ENCODE results near the gene PODXL2. TPM values are rescaled to one million over a fixed set of nuclear protein-coding genes. Genes with fewer than 3 reads are reported as not detected.
"Not testable (repeated sequence)": the region's sequence is repeated elsewhere in the genome, so short reads cannot be mapped to it uniquely, and the experiment has no call there.

Gene PODXL2
- total RNA-seq, 1 donor from 2014 or later: 182 TPM

GRCh38 chr3:127700406-127700805 is 71.4 kb downstream of the PODXL2 start:
- DNase-seq (ENCODE audit: low spot score in 2 of 2) (no peak), FAIRE-seq (no peak)

GRCh38 chr3:127701280-127701911 is 72.4 kb downstream of the PODXL2 start:
- FAIRE-seq (no peak), DNase-seq (ENCODE audit: low spot score in 2 of 2) (no peak)

GRCh38 chr3:127702151-127702578 is 73.2 kb downstream of the PODXL2 start:
- DNase-seq (ENCODE audit: low spot score in 2 of 2) (no peak), FAIRE-seq (no peak)

GRCh38 chr3:127704840-127705239 is 75.9 kb downstream of the PODXL2 start:
- not testable (repeated sequence) for DNase-seq (ENCODE audit: low spot score in 2 of 2); FAIRE-seq

GRCh38 chr3:127706312-127706711 is 77.3 kb downstream of the PODXL2 start:
- no peak for FAIRE-seq

GRCh38 chr3:127706785-127707351 is 77.9 kb downstream of the PODXL2 start:
- FAIRE-seq: no peak
- no peak for DNase-seq (ENCODE audit: low spot score in 2 of 2)

More at GRCh38 chr3:127706312-127706711, 77.3 kb downstream of the PODXL2 start:
- no peak for DNase-seq (ENCODE audit: low spot score in 2 of 2)

GRCh38 chr3:127707851-127708411 is 78.9 kb downstream of the PODXL2 start:
- no peak for DNase-seq (ENCODE audit: low spot score in 2 of 2)
- FAIRE-seq: no peak

GRCh38 chr3:127708837-127709236 is 79.9 kb downstream of the PODXL2 start:
- DNase-seq (ENCODE audit: low spot score in 2 of 2) (no peak), FAIRE-seq (no peak)

GRCh38 chr3:127709320-127710060 is 80.5 kb downstream of the PODXL2 start:
- no peak for FAIRE-seq
- DNase-seq (ENCODE audit: low spot score in 2 of 2): no peak

GRCh38 chr3:127710155-127710941 is 81.4 kb downstream of the PODXL2 start:
- no peak for DNase-seq (ENCODE audit: low spot score in 2 of 2)
- no peak for FAIRE-seq

GRCh38 chr3:127711021-127711695 is 82.2 kb downstream of the PODXL2 start:
- DNase-seq (ENCODE audit: low spot score in 2 of 2) (no peak), FAIRE-seq (no peak)

GRCh38 chr3:127711896-127712295 is 82.9 kb downstream of the PODXL2 start:
- DNase-seq (ENCODE audit: low spot score in 2 of 2) (no peak), FAIRE-seq (no peak)

GRCh38 chr3:127712461-127712860 is 83.5 kb downstream of the PODXL2 start:
- DNase-seq (ENCODE audit: low spot score in 2 of 2) (no peak), FAIRE-seq (no peak)

- no peak for DNase-seq (ENCODE audit: low spot score in 2 of 2)
- FAIRE-seq: no peak
Observed at GRCh38 chr3:127712881-127713771, 84.1 kb downstream of the PODXL2 start.

- DNase-seq (ENCODE audit: low spot score in 2 of 2): no peak
- no peak for FAIRE-seq
Observed at GRCh38 chr3:127714125-127714571, 85.2 kb downstream of the PODXL2 start.

GRCh38 chr3:127714866-127715265 is 85.9 kb downstream of the PODXL2 start:
- FAIRE-seq (no peak), DNase-seq (ENCODE audit: low spot score in 2 of 2) (no peak)

GRCh38 chr3:127715532-127715931 is 86.5 kb downstream of the PODXL2 start:
- DNase-seq (ENCODE audit: low spot score in 2 of 2) (no peak), FAIRE-seq (no peak)

GRCh38 chr3:127716384-127716783 is 87.4 kb downstream of the PODXL2 start:
- FAIRE-seq: no peak
- no peak for DNase-seq (ENCODE audit: low spot score in 2 of 2)

Data from frontal cortex (tissue), 4 donors.